Adipose tissue (tissue), 3 donors: ENCODE results near the gene ITIH1. TPM values are rescaled to one million over a fixed set of nuclear protein-coding genes. Genes with fewer than 3 reads are reported as not detected.

Source experiments
- polyA plus RNA-seq, 3 donors: library from polyadenylated mRNA; stranded (reverse); fragments of 200-250 nt; gene quantifications; one replicate each; pipeline ENCODE4 v1.2.3, GENCODE V29; 2013
- donor health status: healthy with polysubstance abuse.
- donor health status: Bipolar disorder and iron deficiency.
- donor health status: healthy.

The ITIH1 gene
- polyA plus RNA-seq, 3 donors, result 0.30 to 0.37 TPM; not detected in 1

Other genes starting within 250 kb of the ITIH1 start
- gene NT5DC2, start 243.7 kb upstream of the ITIH1 start, polyA plus RNA-seq, result 10 to 100 TPM; 10.8 to 42.7 (median 30.3) TPM
- gene UQCC5, start 241.0 kb upstream of the ITIH1 start, polyA plus RNA-seq, result 10 to 100 TPM; 11.3 to 34.4 (median 21.4) TPM
- 10 to 100 TPM in 2 of 3 donors, 1 to 10 TPM in 1; 8.1 to 20.9 (median 15.3) TPM for gene PBRM1, start 91.7 kb upstream of the ITIH1 start, polyA plus RNA-seq
- gene GNL3, start 91.6 kb upstream of the ITIH1 start, polyA plus RNA-seq, result 10 to 100 TPM; 46.8 to 87.4 (median 67.3) TPM
- 10 to 100 TPM; 23.5 to 35.5 (median 30.4) TPM for gene GLT8D1, start 71.8 kb upstream of the ITIH1 start, polyA plus RNA-seq
- gene SPCS1, start 71.5 kb upstream of the ITIH1 start, polyA plus RNA-seq, result 100 to 1,000 TPM in 2 of 3 donors, 10 to 100 TPM in 1; 81.8 to 109 (median 101) TPM
- gene NEK4, start 6.7 kb upstream of the ITIH1 start, polyA plus RNA-seq, result 1 to 10 TPM; 5.3 to 6.2 (median 5.4) TPM
- 1 to 10 TPM in 1 of 3 donors, under 1 TPM in 2; 0.53 to 2.9 (median 0.91) TPM for gene ITIH3, start 17.2 kb downstream of the ITIH1 start, polyA plus RNA-seq
- 10 to 100 TPM in 2 of 3 donors, 1 to 10 TPM in 1; 4.0 to 55.2 (median 21.1) TPM for gene ITIH4, start 53.1 kb downstream of the ITIH1 start, polyA plus RNA-seq
- gene MUSTN1, start 57.4 kb downstream of the ITIH1 start, polyA plus RNA-seq, result 100 to 1,000 TPM in 1 of 3 donors, 10 to 100 TPM in 1, 1 to 10 TPM in 1; 2.9 to 129 (median 19.6) TPM
- 10 to 100 TPM in 2 of 3 donors, 1 to 10 TPM in 1; 4.1 to 14.4 (median 12.9) TPM for gene STIMATE, start 119.9 kb downstream of the ITIH1 start, polyA plus RNA-seq